ENCODE measurements around the gene OSBP2.

DNA sequence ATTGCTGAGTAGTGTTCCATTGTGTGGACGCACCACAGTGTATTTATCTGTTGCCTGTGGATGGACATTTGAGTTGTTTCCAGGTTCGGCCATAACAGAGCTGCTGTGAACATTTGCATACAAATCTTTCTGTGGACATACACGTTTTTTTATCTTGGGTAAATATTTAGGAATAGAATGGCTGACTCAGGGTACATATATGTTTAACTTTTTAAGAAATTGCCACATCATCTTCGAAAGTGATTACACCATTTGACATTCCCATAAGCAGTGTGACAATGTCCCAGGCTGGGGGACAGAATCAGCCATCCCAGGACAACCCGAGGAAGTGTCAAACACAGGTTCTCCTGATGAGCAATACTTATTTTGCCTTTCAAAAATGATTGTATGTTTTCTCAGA is 87.9 kb downstream of the OSBP2 start:
- TF ChIP-seq POLR2A (IDR thresholded peaks at IDR 0.05): no peak
- TF ChIP-seq, protein P1, sequence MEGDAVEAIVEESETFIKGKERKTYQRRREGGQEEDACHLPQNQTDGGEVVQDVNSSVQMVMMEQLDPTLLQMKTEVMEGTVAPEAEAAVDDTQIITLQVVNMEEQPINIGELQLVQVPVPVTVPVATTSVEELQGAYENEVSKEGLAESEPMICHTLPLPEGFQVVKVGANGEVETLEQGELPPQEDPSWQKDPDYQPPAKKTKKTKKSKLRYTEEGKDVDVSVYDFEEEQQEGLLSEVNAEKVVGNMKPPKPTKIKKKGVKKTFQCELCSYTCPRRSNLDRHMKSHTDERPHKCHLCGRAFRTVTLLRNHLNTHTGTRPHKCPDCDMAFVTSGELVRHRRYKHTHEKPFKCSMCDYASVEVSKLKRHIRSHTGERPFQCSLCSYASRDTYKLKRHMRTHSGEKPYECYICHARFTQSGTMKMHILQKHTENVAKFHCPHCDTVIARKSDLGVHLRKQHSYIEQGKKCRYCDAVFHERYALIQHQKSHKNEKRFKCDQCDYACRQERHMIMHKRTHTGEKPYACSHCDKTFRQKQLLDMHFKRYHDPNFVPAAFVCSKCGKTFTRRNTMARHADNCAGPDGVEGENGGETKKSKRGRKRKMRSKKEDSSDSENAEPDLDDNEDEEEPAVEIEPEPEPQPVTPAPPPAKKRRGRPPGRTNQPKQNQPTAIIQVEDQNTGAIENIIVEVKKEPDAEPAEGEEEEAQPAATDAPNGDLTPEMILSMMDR (IDR thresholded peaks at IDR 0.05): no peak

Measured in tibial nerve (tissue), 3 donors.